IMR-90 (cell line): ENCODE results near the gene C1orf159. TPM values are rescaled to one million over a fixed set of nuclear protein-coding genes. Genes with fewer than 3 reads are reported as not detected.

Experiments
- ATAC-seq: fragments of 200-7000 bp; cut with Tn5 transposase; 2 replicates; pipeline ENCODE4 v1.9.1; 2020; ENCODE audit warnings: low read depth, mild to moderate bottlenecking, moderate library complexity
- BruUV-seq: library from RNA; stranded (reverse); fragments of 400-500 nt; replicated peaks from 2 replicates; lab custom pipeline; 2021; lab: Mats Ljungman, UMichigan
- CTCF ChIA-PET: fragments of 300-600 bp; formaldehyde crosslinking; extraction: SDS; loops from one replicate; lab custom pipeline; 2021; ENCODE audit warnings: antibody characterized with exemption; lab: Yijun Ruan, JAX
- POLR2A ChIA-PET: fragments of 300-600 bp; sonication (Branson Sonifier 250); formaldehyde crosslinking; loops from one replicate; lab custom pipeline; 2022; ENCODE audit warnings: antibody characterized with exemption; ENCODE audit not compliant: unreplicated experiment; lab: Charles Lee
- DNase-seq: peaks from one replicate; pipeline ENCODE4 v3.0.0; 2013
- H2AFZ ChIP-seq: replicated peaks from 2 replicates; pipeline ENCODE3; 2013; ENCODE audit warnings: low read length, mild to moderate bottlenecking; ENCODE audit not compliant: poor library complexity
- H2AK5ac ChIP-seq: 2 replicates; pipeline ENCODE4 v1.6.1; 2013; ENCODE audit warnings: low read depth, low read length, inconsistent platforms
- H2AK9ac ChIP-seq: replicated peaks from 2 replicates; pipeline ENCODE3; 2013; ENCODE audit warnings: mild to moderate bottlenecking, low read depth, low read length, moderate library complexity; ENCODE audit not compliant: poor library complexity
- H2BK120ac ChIP-seq: 2 replicates; pipeline ENCODE4 v1.6.1; 2013; ENCODE audit warnings: low read depth, low read length, inconsistent platforms
- H2BK15ac ChIP-seq: 3 replicates; pipeline ENCODE4 v1.6.1; 2013; ENCODE audit warnings: low read depth, low read length, inconsistent platforms
- H2BK20ac ChIP-seq: 2 replicates; pipeline ENCODE4 v1.6.1; 2013; ENCODE audit warnings: low read depth, mild to moderate bottlenecking, inconsistent platforms, low read length, moderate library complexity
- H2BK5ac ChIP-seq: 2 replicates; pipeline ENCODE4 v1.6.1; 2013; ENCODE audit warnings: mild to moderate bottlenecking, low read depth, low read length, inconsistent platforms; ENCODE audit not compliant: poor library complexity, severe bottlenecking
- H3K14ac ChIP-seq: replicated peaks from 2 replicates; pipeline ENCODE4 v1.6.1; 2013; ENCODE audit warnings: low read depth, low read length, inconsistent platforms
- H3K18ac ChIP-seq: 2 replicates; pipeline ENCODE4 v1.6.1; 2013; ENCODE audit warnings: low read depth, low read length, control low read depth
- H3K23ac ChIP-seq: 2 replicates; pipeline ENCODE4 v1.6.1; 2013; ENCODE audit warnings: low read depth, low read length, inconsistent platforms
- H3K27ac ChIP-seq: 2 replicates; pipeline ENCODE4 v1.5.1; 2013; ENCODE audit warnings: mild to moderate bottlenecking, control low read depth, low read length; ENCODE audit not compliant: insufficient read depth
- H3K27me3 ChIP-seq: 2 replicates; pipeline ENCODE4 v1.6.1; 2013; ENCODE audit warnings: low read length; ENCODE audit not compliant: control insufficient read depth, insufficient read depth
- H3K36me3 ChIP-seq: 2 replicates; pipeline ENCODE4 v1.6.1; 2013; ENCODE audit warnings: low read length, mixed read lengths; ENCODE audit not compliant: control insufficient read depth, insufficient read depth
- H3K4ac ChIP-seq: 2 replicates; pipeline ENCODE4 v1.6.1; 2013; ENCODE audit warnings: low read depth, low read length, inconsistent platforms
- H3K4me1 ChIP-seq: 2 replicates; pipeline ENCODE4 v1.6.1; 2013; ENCODE audit warnings: low read length, mixed read lengths; ENCODE audit not compliant: control insufficient read depth, insufficient read depth
- H3K4me2 ChIP-seq: 2 replicates; pipeline ENCODE4 v1.6.1; 2013; ENCODE audit warnings: low read depth, mild to moderate bottlenecking, control low read depth, low read length, moderate library complexity
- H3K4me3 ChIP-seq: 2 replicates; pipeline ENCODE4 v1.5.1; 2013; ENCODE audit warnings: low read depth, mild to moderate bottlenecking, control low read depth, low read length, moderate library complexity; ENCODE audit not compliant: insufficient read depth
- H3K56ac ChIP-seq: 2 replicates; pipeline ENCODE4 v1.6.1; 2013; ENCODE audit warnings: low read length, inconsistent platforms; ENCODE audit not compliant: insufficient read depth; ENCODE audit errors: extremely low read depth
- H3K79me1 ChIP-seq, 2 experiments: 2 replicates each; pipeline ENCODE4 v1.6.1; 2013; ENCODE audit warnings: low read length in 2 of 2, inconsistent platforms in 1 of 2, low read depth in 1 of 2
- H3K9ac ChIP-seq: 2 replicates; pipeline ENCODE4 v1.6.1; 2013; ENCODE audit warnings: low read depth, low read length, control low read depth
- H3K9me1 ChIP-seq: 2 replicates; pipeline ENCODE4 v1.6.1; 2013; ENCODE audit warnings: low read length, inconsistent platforms; ENCODE audit not compliant: insufficient read depth
- H3K9me3 ChIP-seq: 2 replicates; pipeline ENCODE4 v1.6.1; 2013; ENCODE audit warnings: low read length; ENCODE audit not compliant: control insufficient read depth, insufficient read depth
- H4K20me1 ChIP-seq: 2 replicates; pipeline ENCODE4 v1.6.1; 2013; ENCODE audit warnings: low read length, inconsistent platforms; ENCODE audit not compliant: insufficient read depth
- H4K5ac ChIP-seq: 2 replicates; pipeline ENCODE4 v1.6.1; 2013; ENCODE audit warnings: mild to moderate bottlenecking, low read depth, low read length, control low read depth
- H4K8ac ChIP-seq, 2 experiments: 2 replicates each; pipeline ENCODE4 v1.6.1; 2013; ENCODE audit warnings: low read depth in 2 of 2, low read length in 2 of 2, control low read depth in 1 of 2, inconsistent platforms in 1 of 2
- H4K91ac ChIP-seq: 2 replicates; pipeline ENCODE4 v1.6.1; 2013; ENCODE audit warnings: low read depth, low read length, inconsistent platforms; ENCODE audit not compliant: insufficient read depth
- CEBPB ChIP-seq: IDR thresholded peaks from 2 replicates; pipeline ENCODE4 v1.6.1; 2012; ENCODE audit warnings: low read depth, low read length, improper control_type of control experiment
- CHD1 ChIP-seq: IDR thresholded peaks from 2 replicates; pipeline ENCODE4 v1.6.1; 2012; ENCODE audit warnings: low read depth, low read length, improper control_type of control experiment
- CTCF ChIP-seq: conservative IDR thresholded peaks from 2 replicates; pipeline ENCODE4 v1.5.1; 2012; ENCODE audit warnings: mild to moderate bottlenecking, low read depth, low read length, improper control_type of control experiment
- ELK1 ChIP-seq: fragments of 150-350 bp; IDR thresholded peaks from 2 replicates; pipeline ENCODE4 v1.6.1; 2016; ENCODE audit warnings: low read depth, mild to moderate bottlenecking, low read length, moderate library complexity, borderline replicate concordance
- FOS ChIP-seq: fragments of 150-350 bp; IDR thresholded peaks from 2 replicates; pipeline ENCODE4 v1.6.1; 2016; ENCODE audit warnings: low read depth, low read length
- MAFK ChIP-seq: IDR thresholded peaks from 2 replicates; pipeline ENCODE4 v1.6.1; 2012; ENCODE audit warnings: low read depth, low read length, improper control_type of control experiment
- MXI1 ChIP-seq: IDR thresholded peaks from 2 replicates; pipeline ENCODE4 v1.6.1; 2012; ENCODE audit warnings: low read depth, mild to moderate bottlenecking, low read length, moderate library complexity, borderline replicate concordance
- NFE2L2 ChIP-seq: fragments of 150-350 bp; IDR thresholded peaks from 2 replicates; pipeline ENCODE4 v1.6.1; 2016; ENCODE audit warnings: low read depth, mild to moderate bottlenecking, low read length
- RAD21 ChIP-seq: IDR thresholded peaks from 2 replicates; pipeline ENCODE4 v1.6.1; 2012; ENCODE audit warnings: low read length, improper control_type of control experiment
- RCOR1 ChIP-seq: IDR thresholded peaks from 2 replicates; pipeline ENCODE4 v1.6.1; 2012; ENCODE audit warnings: mild to moderate bottlenecking, low read length, improper control_type of control experiment; ENCODE audit not compliant: insufficient replicate concordance
- RFX5 ChIP-seq: IDR thresholded peaks from 2 replicates; pipeline ENCODE4 v1.8.0; 2012; ENCODE audit warnings: low read depth, mild to moderate bottlenecking, low read length, moderate library complexity
- SMC3 ChIP-seq: fragments of 150-350 bp; IDR thresholded peaks from 2 replicates; pipeline ENCODE4 v1.6.1; 2016; ENCODE audit warnings: low read depth, mild to moderate bottlenecking, antibody characterized with exemption, low read length, moderate library complexity
- WGBS, 2 experiments: methylation state at CpG; one replicate each; pipeline versions ENCODE4 v1.1.5 to v1.1.7; 2013; ENCODE audit warnings: missing lambda C conversion rate in 2 of 2; ENCODE audit not compliant: insufficient read length in 1 of 2; ENCODE audit errors: extremely low coverage in 2 of 2; 5-methylcytosine and 5-hydroxymethylcytosine counted together
- dilution Hi-C: fragments of 300-500 bp; cut with HindIII; formaldehyde crosslinking; loops from one replicate; pipeline ENCODE4 v1.14.3; 2018; ENCODE audit warnings: low sequenced_read_pairs; ENCODE audit not compliant: unreplicated experiment
- in situ Hi-C: fragments of 300-500 bp; cut with MboI; formaldehyde crosslinking; loops from 3 replicates; pipeline ENCODE4 v1.14.3; 2019; ENCODE audit warnings: low sequenced_read_pairs, inconsistent platforms, mixed read lengths
- intact Hi-C: fragments of 100-400 bp; cut with micrococcal nuclease; formaldehyde crosslinking; loops from 2 replicates; pipeline ENCODE4 v1.10.0; 2022
- polyA plus RNA-seq, 3 experiments: library from polyadenylated mRNA; depleted of rRNA; stranded (reverse); fragments of >200 nt; gene quantifications; 2 replicates each; pipeline ENCODE4 v1.2.3, GENCODE V29; 2012; ENCODE audit warnings: low replicate concordance in 1 of 3
- total RNA-seq: library from RNA; depleted of rRNA; stranded (reverse); fragments of >200 nt; gene quantifications from 2 replicates; pipeline ENCODE4 v1.2.3, GENCODE V29; 2012

The C1orf159 gene
- total and polyA plus RNA-seq, 2 of the 4 experiments (the other 2 are of a cell fraction): 2.9 to 12.6 TPM

GRCh38 chr1:1122078-1122811 lies 6.4 kb upstream of the C1orf159 start (continued):
- TF ChIP-seq CHD1: no peak
- no peak for TF ChIP-seq CEBPB
- TF ChIP-seq MXI1: 0 out of 2 replicates have a peak, but pooled peaks have one; percentile 35

- Histone ChIP-seq H3K27ac (no peak overlapping the region), H4K5ac (no peak overlapping the region), H4K91ac (no peak overlapping the region), H3K14ac (no peak overlapping the region), H3K9me1 (peaks cover 9% of the 10 kb centered on the region), H3K4me2 (no peak overlapping the region), H3K4me1 (0 out of 2 replicates have a peak, but pooled peaks cover 1% of the 10 kb centered on the region), H2BK120ac (no peak overlapping the region), H2AK5ac (no peak overlapping the region), H3K36me3 (no peaks in the 10 kb centered on the region), H2BK20ac (no peak overlapping the region), H4K8ac (no peak overlapping the region; a peak in 1 of 4 replicates), H3K4me3 (no peak overlapping the region), H3K9ac (no peak overlapping the region), H4K20me1 (no peaks in the 10 kb centered on the region), H3K79me1 (no peaks in the 10 kb centered on the region), H2AK9ac (peak overlapping the region; percentile 69), H3K23ac (no peak overlapping the region), H2BK5ac (no peak overlapping the region), H3K56ac (no peak overlapping the region), H3K18ac (no peak overlapping the region), H3K4ac (0 out of 2 replicates have a peak overlapping the region, but pooled peaks have one; percentile 35), H2AFZ (peak overlapping the region; percentile 91), H2BK15ac (no peak overlapping the region), H3K9me3 (0 out of 2 replicates have a peak, but pooled peaks cover 3% of the 10 kb centered on the region), H3K27me3 (no peaks in the 10 kb centered on the region; the same call in 1 of the 2 replicates)
- intact Hi-C loops (loop anchor here (1.0 to 5.0 kb wide), 3 partner anchors 109 to 186 kb away; partner anchors contain the start of genes ACAP3 and PUSL1), dilution Hi-C loops (no loop called here), in situ Hi-C loops (no loop called here)
- CTCF ChIA-PET: interaction anchor here (1.7 to 2.0 kb wide), 3 partner anchors 110 to 170 kb away, joined by 4 to 11 read pairs (median 6); partner anchors contain the start of genes B3GALT6 and SDF4
- ATAC-seq: peak; percentile 52
- POLR2A ChIA-PET: interaction anchor here (0.5 kb wide), 1 partner anchor 158 kb away, joined by 4 read pairs; no protein-coding TSS in a partner anchor
- BruUV-seq: no TSS peak
- 76% methylated on average over 2 of the region's 15 CpGs; no CpG with 5 or more reads in 1 of the 2 experiments for WGBS, 2 experiments
- no peak for DNase-seq
- TF ChIP-seq CEBPB (no peak), RFX5 (no peak), MXI1 (no peak), RCOR1 (no peak), RAD21 (no peak), MAFK (no peak), ELK1 (no peak), FOS (no peak), SMC3 (no peak), NFE2L2 (no peak), CHD1 (no peak), CTCF (no peak)
These were observed 5.8 kb upstream of the C1orf159 start for GRCh38 chr1:1121611-1122077.
